GM19238 (cell line): Measurements from ENCODE around the gene CACNA2D1.

Source experiments
- DNase-seq: peaks from one replicate; pipeline ENCODE4 v3.0.0; 2011; ENCODE audit warnings: low spot score; ENCODE audit not compliant: insufficient read length

Gene CACNA2D1

DNA sequence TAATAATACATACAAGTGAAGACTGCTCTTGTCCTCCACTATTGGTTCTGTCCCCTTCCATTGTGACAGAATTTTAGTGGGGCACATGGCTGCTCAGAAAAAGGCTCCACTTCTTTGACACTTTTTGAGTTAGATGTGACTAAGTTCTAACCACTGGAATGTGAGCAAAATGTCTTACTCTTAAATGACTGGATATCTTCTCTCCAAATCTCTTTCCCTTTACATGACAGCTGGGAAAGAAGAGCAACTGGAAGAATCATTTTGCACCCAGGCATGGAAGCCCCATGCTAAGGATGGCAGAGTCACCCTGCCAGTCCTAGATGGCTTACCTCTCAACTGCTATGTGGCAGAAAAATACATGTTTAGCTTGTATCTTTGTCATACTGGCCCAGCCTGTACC, 97.7 kb downstream of the CACNA2D1 start:
- DNase-seq: no peak

- DNase-seq: no peak
Measured at GRCh38 chr7:82343716-82344115, 99.9 kb downstream of the CACNA2D1 start.

- DNase-seq: no peak
Measured at GRCh38 chr7:82339958-82340357, 103.6 kb downstream of the CACNA2D1 start.

- no peak for DNase-seq
Measured at GRCh38 chr7:82335927-82336326, 107.7 kb downstream of the CACNA2D1 start.

DNA sequence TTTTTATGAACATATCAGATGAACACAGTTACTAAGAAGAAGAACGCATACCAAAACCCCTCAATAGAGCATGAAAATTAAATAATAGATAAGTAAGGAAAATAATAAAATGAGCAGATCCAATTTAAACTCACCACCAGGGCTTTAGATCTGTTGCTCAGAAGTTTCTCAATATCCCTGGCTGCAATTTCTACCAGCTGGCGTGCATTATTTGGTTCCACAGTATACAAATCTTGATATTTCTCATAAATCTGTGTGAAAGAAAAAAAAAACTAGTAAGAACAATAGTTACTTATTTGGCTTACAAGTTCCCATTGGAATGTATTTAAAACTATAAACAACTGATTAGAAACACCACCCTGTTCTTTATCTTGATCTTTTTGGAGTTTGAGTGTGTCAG, 108.6 kb downstream of the CACNA2D1 start:
- DNase-seq: no peak

- no peak for DNase-seq
Measured at GRCh38 chr7:82331234-82331633, 112.3 kb downstream of the CACNA2D1 start.

GRCh38 chr7:82330706-82331215, 112.8 kb downstream of the CACNA2D1 start:
- no peak for DNase-seq

DNA sequence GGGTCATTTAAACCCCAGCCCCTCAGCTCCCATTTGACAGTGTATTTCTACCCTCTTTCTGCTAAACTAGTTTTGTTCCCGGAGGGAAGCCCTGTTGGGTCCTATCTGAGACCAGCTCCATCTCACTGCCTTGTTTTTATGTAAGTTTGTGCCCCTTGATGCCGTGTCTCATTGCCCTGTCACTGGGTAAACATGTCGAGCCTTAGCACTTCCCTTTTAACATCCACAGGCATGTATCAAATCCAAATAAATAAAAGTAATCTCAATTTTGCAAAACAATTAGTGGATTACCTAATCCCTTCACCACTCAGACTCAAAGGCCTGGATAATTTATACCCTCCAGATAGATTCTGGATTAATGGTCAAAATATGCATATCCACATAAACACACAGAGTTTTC, 115.7 kb downstream of the CACNA2D1 start:
- DNase-seq: no peak

DNA sequence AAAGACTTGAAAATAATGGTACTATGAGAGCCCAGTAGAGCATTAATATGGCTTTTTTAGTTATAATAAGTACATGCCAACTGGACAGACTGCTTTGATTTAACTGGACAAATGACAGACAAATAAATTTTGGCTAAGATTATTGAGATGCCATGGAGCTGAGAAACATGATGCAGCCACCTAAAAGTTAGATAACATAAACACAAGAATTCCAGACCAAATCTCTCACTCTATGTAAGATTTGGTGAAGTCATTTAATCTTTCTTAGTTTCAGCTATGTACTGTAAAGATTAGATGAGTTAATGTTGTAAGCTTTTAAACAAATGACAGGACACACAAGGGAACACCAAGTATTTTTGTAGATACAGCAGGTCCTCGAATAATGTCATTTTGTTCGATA, 118.2 kb downstream of the CACNA2D1 start:
- DNase-seq: no peak

- DNase-seq: no peak
Measured at GRCh38 chr7:82323806-82324205, 119.8 kb downstream of the CACNA2D1 start.

- no peak for DNase-seq
Measured at GRCh38 chr7:82319674-82320118, 123.9 kb downstream of the CACNA2D1 start.

GRCh38 chr7:82318786-82319185, 124.8 kb downstream of the CACNA2D1 start:
- no peak for DNase-seq

DNA sequence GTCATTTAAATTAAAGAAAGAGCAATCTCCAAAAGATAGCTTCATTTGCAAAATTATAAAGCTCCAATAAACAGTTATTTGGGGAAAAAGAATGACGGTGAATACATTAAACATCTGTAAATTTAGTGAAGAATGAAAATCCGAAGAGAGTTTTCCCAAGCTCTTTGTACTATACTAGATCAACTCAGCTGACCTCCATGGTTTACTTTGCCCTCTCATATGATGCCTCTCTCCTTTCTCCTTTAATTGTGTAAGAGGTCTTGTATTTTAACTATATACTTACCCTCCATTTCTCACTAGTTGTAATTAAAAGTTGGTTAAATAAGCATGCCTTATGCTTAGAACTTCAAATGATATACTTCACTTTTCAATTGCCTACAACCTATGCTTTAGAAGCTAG, 125.8 kb downstream of the CACNA2D1 start:
- DNase-seq: no peak

DNA sequence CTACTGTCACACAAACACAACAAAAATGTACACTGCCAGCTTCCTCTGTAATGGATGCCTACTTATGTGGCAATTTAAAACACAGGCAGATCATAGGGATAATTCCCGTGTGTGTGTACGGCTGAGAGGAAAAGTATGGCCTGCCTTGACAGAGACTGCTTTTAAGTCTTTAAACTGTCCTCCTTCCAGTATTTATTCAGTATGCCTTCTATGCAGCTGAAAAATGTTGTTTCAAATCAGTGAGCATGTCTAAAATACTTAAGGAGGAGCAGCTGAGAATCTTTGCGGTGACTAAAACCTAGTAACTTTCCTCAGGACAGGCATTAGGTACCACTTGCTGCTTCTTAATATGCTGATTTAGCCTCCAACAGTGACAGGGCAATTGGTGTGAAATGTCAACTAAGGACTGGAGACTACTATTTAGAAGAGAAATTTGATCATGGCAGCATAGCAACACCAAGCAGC, 126.3 kb downstream of the CACNA2D1 start:
- DNase-seq: no peak

GRCh38 chr7:82313269-82313668, 130.3 kb downstream of the CACNA2D1 start:
- DNase-seq: no peak

DNA sequence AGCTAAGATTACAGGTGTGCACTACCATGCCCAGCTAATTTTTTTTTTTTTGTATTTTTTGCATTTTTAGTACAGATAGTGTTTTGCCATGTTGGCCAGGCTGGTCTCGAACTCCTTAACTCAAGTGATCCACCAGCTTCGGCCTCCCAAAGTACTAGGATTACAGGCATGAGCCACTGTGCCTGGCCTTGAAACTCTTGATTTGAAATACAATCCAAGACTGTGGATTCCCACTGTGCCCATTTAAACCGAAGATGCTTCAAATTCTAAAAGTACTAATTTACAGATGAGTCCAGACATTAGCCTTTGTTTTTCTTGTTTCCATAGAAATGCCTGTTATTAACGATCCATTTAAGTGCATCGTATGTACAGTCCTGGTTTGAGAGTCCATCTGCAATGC, 130.9 kb downstream of the CACNA2D1 start:
- no peak for DNase-seq

GRCh38 chr7:82305347-82306005, 138.1 kb downstream of the CACNA2D1 start:
- no peak for DNase-seq

DNA sequence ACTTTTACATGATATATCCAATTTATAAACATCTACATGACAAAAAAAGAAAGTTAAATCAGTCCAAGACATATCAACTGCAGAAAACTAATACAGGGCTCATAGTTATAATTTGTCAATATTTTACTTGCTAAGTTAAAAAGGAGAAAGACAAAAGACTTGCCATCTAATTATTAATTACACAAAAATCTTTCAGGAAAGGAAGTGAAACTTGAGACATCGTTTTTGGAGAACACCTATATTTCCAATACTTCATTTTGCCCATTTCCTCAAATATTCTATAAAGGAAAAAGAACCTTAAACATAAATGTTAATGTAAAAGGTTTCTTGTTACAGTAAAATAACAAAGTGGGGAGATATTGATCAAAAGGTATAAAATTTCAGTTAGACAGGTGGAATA, 148.7 kb downstream of the CACNA2D1 start:
- no peak for DNase-seq

GRCh38 chr7:82294382-82294784, 149.2 kb downstream of the CACNA2D1 start:
- DNase-seq: no peak

GRCh38 chr7:82293467-82293866, 150.1 kb downstream of the CACNA2D1 start:
- DNase-seq: no peak

- DNase-seq: no peak
Measured at GRCh38 chr7:82291931-82292330, 151.6 kb downstream of the CACNA2D1 start.

DNA sequence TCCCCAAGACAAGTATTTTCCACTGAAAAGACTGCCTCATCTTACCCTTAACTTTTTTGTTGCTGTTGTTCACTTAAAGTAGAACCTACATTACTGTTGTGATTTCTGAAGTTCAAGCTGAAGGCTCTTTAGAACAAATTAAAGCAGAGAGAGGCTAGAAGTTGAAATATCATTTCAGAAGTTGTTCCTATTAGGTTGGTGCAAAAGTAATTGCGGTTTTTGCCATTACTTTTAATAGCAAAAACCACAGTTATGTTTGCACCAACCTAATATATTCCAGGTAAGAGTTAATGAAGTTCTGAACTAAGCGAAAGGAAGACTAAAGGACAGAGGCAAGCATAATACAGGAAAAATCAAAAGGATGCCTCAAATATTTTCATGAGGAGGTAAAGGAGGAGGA, 153.7 kb downstream of the CACNA2D1 start:
- no peak for DNase-seq

DNA sequence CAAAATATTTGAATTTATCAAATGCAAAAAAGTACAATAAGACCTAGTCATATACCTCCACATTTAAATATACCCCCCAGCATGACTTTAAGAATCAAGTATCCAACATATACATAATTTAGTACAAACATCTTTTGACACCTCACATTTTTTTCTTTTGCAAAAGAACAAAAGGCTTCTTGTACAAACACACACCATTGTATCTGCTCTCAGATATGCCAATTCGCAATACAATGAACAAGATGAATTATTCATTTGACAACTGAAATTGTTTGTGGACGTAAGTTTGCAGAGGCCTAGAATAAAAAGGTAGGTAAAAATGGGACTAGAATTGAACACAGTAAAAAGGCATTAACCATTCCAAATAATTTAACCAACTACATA, 154.4 kb downstream of the CACNA2D1 start:
- no peak for DNase-seq

GRCh38 chr7:82286798-82287140, 156.8 kb downstream of the CACNA2D1 start:
- DNase-seq: no peak
